ENCODE measurements around the gene MRPL19. TPM values are rescaled to one million over a fixed set of nuclear protein-coding genes. Genes with fewer than 3 reads are reported as not detected.

Gene MRPL19
- total and polyA plus RNA-seq, 2 of the 13 experiments (the other 11 are each of a cell fraction or from before 2014, with no cell fraction given), result 43.2 to 163 TPM

DNA sequence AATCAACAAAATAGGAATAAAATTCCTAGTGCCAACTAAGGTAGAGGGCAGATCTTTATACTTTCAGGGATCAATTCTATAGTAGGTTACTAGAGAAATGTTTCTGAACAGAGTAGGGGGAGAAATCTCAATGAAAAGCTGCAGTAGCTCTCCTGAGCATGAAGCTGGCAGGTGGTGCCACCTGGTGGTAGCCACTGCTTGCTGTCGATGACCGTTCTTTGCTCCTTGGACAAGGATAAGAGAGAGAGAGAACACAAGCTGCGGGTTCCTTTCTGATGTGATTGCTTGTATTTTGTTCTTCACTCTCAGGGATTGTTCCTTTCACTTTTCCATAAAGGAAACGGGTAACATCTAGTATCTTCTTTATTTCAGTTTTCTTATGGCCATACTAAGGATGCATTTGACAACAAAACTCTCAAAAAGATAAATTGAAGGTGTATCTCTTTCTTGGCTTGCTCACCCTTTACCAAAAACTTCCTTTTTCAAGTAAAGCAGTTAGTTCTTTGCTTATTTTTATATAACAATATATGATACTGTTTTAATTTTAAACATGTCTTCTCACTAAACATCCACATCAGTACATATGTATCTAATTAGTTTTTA, 18.6 kb upstream of the MRPL19 start (continued):
- TF ChIP-seq, protein P1, sequence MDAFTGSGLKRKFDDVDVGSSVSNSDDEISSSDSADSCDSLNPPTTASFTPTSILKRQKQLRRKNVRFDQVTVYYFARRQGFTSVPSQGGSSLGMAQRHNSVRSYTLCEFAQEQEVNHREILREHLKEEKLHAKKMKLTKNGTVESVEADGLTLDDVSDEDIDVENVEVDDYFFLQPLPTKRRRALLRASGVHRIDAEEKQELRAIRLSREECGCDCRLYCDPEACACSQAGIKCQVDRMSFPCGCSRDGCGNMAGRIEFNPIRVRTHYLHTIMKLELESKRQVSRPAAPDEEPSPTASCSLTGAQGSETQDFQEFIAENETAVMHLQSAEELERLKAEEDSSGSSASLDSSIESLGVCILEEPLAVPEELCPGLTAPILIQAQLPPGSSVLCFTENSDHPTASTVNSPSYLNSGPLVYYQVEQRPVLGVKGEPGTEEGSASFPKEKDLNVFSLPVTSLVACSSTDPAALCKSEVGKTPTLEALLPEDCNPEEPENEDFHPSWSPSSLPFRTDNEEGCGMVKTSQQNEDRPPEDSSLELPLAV (CRISPR knock-in tag; conservative IDR thresholded peaks at IDR 0.05; ENCODE audit: low read depth), result no peak
- TF ChIP-seq SMAD3 (CRISPR knock-in tag; IDR thresholded peaks at IDR 0.05) (peak; percentile 36; the same call in 1 of the 2 replicates), PHF21A (CRISPR knock-in tag; IDR thresholded peaks at IDR 0.05) (no peak), MIER2 (CRISPR knock-in tag; IDR thresholded peaks at IDR 0.05) (0 out of 2 replicates have a peak, but pooled peaks have one; percentile 46), ZNF672 (CRISPR knock-in tag; IDR thresholded peaks at IDR 0.05) (no peak), IRF2 (CRISPR knock-in tag; IDR thresholded peaks at IDR 0.05) (peak; percentile 66; the same call in 1 of the 2 replicates), STAG1 (CRISPR knock-in tag; IDR thresholded peaks at IDR 0.05) (peak; percentile 99), ARNT (IDR thresholded peaks at IDR 0.05) (no peak), ZNF280D (CRISPR knock-in tag; IDR thresholded peaks at IDR 0.05) (no peak), SSRP1 (CRISPR knock-in tag; IDR thresholded peaks at IDR 0.05) (no peak)
- TF ChIP-seq, protein P2, sequence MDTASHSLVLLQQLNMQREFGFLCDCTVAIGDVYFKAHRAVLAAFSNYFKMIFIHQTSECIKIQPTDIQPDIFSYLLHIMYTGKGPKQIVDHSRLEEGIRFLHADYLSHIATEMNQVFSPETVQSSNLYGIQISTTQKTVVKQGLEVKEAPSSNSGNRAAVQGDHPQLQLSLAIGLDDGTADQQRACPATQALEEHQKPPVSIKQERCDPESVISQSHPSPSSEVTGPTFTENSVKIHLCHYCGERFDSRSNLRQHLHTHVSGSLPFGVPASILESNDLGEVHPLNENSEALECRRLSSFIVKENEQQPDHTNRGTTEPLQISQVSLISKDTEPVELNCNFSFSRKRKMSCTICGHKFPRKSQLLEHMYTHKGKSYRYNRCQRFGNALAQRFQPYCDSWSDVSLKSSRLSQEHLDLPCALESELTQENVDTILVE (CRISPR knock-in tag; IDR thresholded peaks at IDR 0.05), result 0 out of 2 replicates have a peak, but pooled peaks have one; percentile 62
- TF ChIP-seq, protein P3, sequence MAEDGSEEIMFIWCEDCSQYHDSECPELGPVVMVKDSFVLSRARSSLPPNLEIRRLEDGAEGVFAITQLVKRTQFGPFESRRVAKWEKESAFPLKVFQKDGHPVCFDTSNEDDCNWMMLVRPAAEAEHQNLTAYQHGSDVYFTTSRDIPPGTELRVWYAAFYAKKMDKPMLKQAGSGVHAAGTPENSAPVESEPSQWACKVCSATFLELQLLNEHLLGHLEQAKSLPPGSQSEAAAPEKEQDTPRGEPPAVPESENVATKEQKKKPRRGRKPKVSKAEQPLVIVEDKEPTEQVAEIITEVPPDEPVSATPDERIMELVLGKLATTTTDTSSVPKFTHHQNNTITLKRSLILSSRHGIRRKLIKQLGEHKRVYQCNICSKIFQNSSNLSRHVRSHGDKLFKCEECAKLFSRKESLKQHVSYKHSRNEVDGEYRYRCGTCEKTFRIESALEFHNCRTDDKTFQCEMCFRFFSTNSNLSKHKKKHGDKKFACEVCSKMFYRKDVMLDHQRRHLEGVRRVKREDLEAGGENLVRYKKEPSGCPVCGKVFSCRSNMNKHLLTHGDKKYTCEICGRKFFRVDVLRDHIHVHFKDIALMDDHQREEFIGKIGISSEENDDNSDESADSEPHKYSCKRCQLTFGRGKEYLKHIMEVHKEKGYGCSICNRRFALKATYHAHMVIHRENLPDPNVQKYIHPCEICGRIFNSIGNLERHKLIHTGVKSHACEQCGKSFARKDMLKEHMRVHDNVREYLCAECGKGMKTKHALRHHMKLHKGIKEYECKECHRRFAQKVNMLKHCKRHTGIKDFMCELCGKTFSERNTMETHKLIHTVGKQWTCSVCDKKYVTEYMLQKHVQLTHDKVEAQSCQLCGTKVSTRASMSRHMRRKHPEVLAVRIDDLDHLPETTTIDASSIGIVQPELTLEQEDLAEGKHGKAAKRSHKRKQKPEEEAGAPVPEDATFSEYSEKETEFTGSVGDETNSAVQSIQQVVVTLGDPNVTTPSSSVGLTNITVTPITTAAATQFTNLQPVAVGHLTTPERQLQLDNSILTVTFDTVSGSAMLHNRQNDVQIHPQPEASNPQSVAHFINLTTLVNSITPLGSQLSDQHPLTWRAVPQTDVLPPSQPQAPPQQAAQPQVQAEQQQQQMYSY (CRISPR knock-in tag; IDR thresholded peaks at IDR 0.05), result no peak

Data from HepG2 (cell line).